HCT116 (cell line): Measurements from ENCODE around the gene SIGMAR1. TPM values are rescaled to one million over a fixed set of nuclear protein-coding genes. Genes with fewer than 3 reads are reported as not detected.

Experiments
- ATAC-seq: fragments of 200-7000 bp; cut with Tn5 transposase; 2 replicates; pipeline ENCODE4 v1.9.1; 2020; ENCODE audit warnings: mild to moderate bottlenecking, moderate library complexity
- BruUV-seq: library from RNA; stranded (reverse); fragments of 400-500 nt; replicated peaks from 2 replicates; lab custom pipeline; 2021; lab: Mats Ljungman, UMichigan
- CTCF ChIA-PET: fragments of 300-600 bp; sonication (Branson Sonifier 250); formaldehyde crosslinking; loops from one replicate; lab custom pipeline; 2021; ENCODE audit warnings: antibody characterized with exemption; lab: Charles Lee
- POLR2A ChIA-PET: fragments of 300-600, 350-600 bp; sonication (Branson Sonifier 250); formaldehyde crosslinking; loops from one replicate; lab custom pipeline; 2021; ENCODE audit warnings: antibody characterized with exemption; lab: Charles Lee
- RAD21 ChIA-PET, 2 experiments: fragments of 300-600 bp; sonication (Branson Sonifier 250); formaldehyde crosslinking; loops; one replicate each; lab custom pipeline; 2023; ENCODE audit warnings: low total read pairs in 2 of 2; ENCODE audit not compliant: uncharacterized antibody in 2 of 2, unreplicated experiment in 2 of 2, low non-redundant PET in 1 of 2; lab: Charles Lee
- DNase-seq: peaks from one replicate; pipeline ENCODE4 v3.0.0-alpha.2; 2010; ENCODE audit warnings: low read depth, low spot score
- H2AFZ ChIP-seq: fragments of 200-600 bp; shearing (Covaris generic), sonication (generic); 2 replicates; pipeline ENCODE4 v1.6.1; 2017; ENCODE audit warnings: low read depth, mixed run types, mixed read lengths, antibody characterized with exemption, low read length; ENCODE audit not compliant: poor library complexity, severe bottlenecking
- H3K27ac ChIP-seq: 2 replicates; pipeline ENCODE4 v1.5.1; 2012; ENCODE audit warnings: low read depth, low read length
- H3K27me3 ChIP-seq: fragments of 200-600 bp; sonication (generic); 2 replicates; pipeline ENCODE4 v1.6.1; 2016; ENCODE audit warnings: mixed run types, low read length, mixed read lengths; ENCODE audit not compliant: insufficient read depth
- H3K36me3 ChIP-seq, 2 experiments: fragments of 200-500 bp in 1 of 2; fragments of 200-600 bp in 1 of 2; sonication (Bioruptor generic) in 1 of 2; sonication (generic) in 1 of 2; 2 replicates each; pipeline versions ENCODE4 v1.5.1 to v1.6.1; 2014 to 2016; ENCODE audit warnings: low read length in 2 of 2, inconsistent platforms in 1 of 2, mixed read lengths in 1 of 2, mixed run types in 1 of 2; ENCODE audit not compliant: insufficient read depth in 2 of 2, control insufficient read depth in 1 of 2
- H3K4me1 ChIP-seq, 2 experiments: fragments of 200-600 bp in 1 of 2; sonication (generic) in 1 of 2; 2 replicates each; pipeline versions ENCODE4 v1.5.1 to v1.6.1; 2012 to 2017; ENCODE audit warnings: low read length in 2 of 2, inconsistent platforms in 1 of 2, mild to moderate bottlenecking in 1 of 2, mixed read lengths in 1 of 2, mixed run types in 1 of 2, moderate library complexity in 1 of 2; ENCODE audit not compliant: insufficient read depth in 2 of 2, control insufficient read depth in 1 of 2
- H3K4me2 ChIP-seq: fragments of 200-600 bp; sonication (generic); 2 replicates; pipeline ENCODE4 v1.6.1; 2017; ENCODE audit warnings: mixed run types, low read length, mixed read lengths
- H3K4me3 ChIP-seq, 2 experiments: fragments of 200-600 bp in 1 of 2; sonication (generic) in 1 of 2; replicated peaks in 1 of 2; 2 replicates each; pipeline ENCODE4 v1.5.1; 2011 to 2016; ENCODE audit warnings: low read length in 2 of 2, control low read depth in 1 of 2, low read depth in 1 of 2, mild to moderate bottlenecking in 1 of 2, mixed read lengths in 1 of 2, mixed run types in 1 of 2
- H3K79me2 ChIP-seq: fragments of 200-600 bp; sonication (generic); 2 replicates; pipeline ENCODE4 v1.6.1; 2017; ENCODE audit warnings: mild to moderate bottlenecking, mixed run types, low read length, moderate library complexity, mixed read lengths; ENCODE audit not compliant: insufficient read depth
- H3K9ac ChIP-seq: fragments of 200-600 bp; sonication (generic); 2 replicates; pipeline ENCODE4 v1.6.1; 2016; ENCODE audit warnings: low read length, mixed read lengths
- H3K9me2 ChIP-seq: fragments of 200-600 bp; sonication (generic), shearing (Covaris generic); 2 replicates; pipeline ENCODE4 v1.6.1; 2017; ENCODE audit warnings: mixed run types, mild to moderate bottlenecking, moderate library complexity; ENCODE audit not compliant: insufficient read depth
- H3K9me3 ChIP-seq, 2 experiments: fragments of 200-500 bp in 1 of 2; fragments of 200-600 bp in 1 of 2; sonication (Bioruptor generic) in 1 of 2; sonication (generic) in 1 of 2; 2 replicates each; pipeline ENCODE4 v1.6.1; 2014 to 2017; ENCODE audit warnings: low read length in 2 of 2, mixed read lengths in 2 of 2, inconsistent platforms in 1 of 2, low read depth in 1 of 2, mild to moderate bottlenecking in 1 of 2, mixed run types in 1 of 2, moderate library complexity in 1 of 2; ENCODE audit not compliant: control insufficient read depth in 1 of 2, insufficient read depth in 1 of 2
- H4K20me1 ChIP-seq: fragments of 200-600 bp; sonication (generic), shearing (Covaris generic); 2 replicates; pipeline ENCODE4 v1.6.1; 2017; ENCODE audit warnings: mixed run types, mild to moderate bottlenecking, moderate library complexity; ENCODE audit not compliant: insufficient read depth
- CBX3 ChIP-seq: IDR thresholded peaks from 2 replicates; pipeline ENCODE4 v1.6.1; 2012; ENCODE audit warnings: low read depth
- CEBPB ChIP-seq: IDR thresholded peaks from 2 replicates; pipeline ENCODE4 v1.6.1; 2012; ENCODE audit warnings: low read depth
- ELF1 ChIP-seq: IDR thresholded peaks from 2 replicates; pipeline ENCODE4 v1.6.1; 2012; ENCODE audit warnings: low read depth, borderline replicate concordance
- EZH2 ChIP-seq: fragments of 200-600 bp; sonication (generic); IDR thresholded peaks from 2 replicates; pipeline ENCODE4 v1.6.1; 2017; ENCODE audit warnings: antibody characterized with exemption, mixed run types
- FOSL1 ChIP-seq: IDR thresholded peaks from 2 replicates; pipeline ENCODE4 v1.6.1; 2012; ENCODE audit warnings: low read depth
- JUND ChIP-seq: IDR thresholded peaks from 2 replicates; pipeline ENCODE4 v1.6.1; 2012
- POLR2A ChIP-seq: IDR thresholded peaks from 2 replicates; pipeline ENCODE4 v1.7.0; 2011; ENCODE audit warnings: borderline replicate concordance; ENCODE audit not compliant: insufficient read depth, insufficient read length; ENCODE audit errors: extremely low read depth
- POLR2AphosphoS5 ChIP-seq: IDR thresholded peaks from 2 replicates; pipeline ENCODE4 v1.6.1; 2011; ENCODE audit warnings: mild to moderate bottlenecking, low read depth, low read length, moderate library complexity
- RAD21 ChIP-seq: IDR thresholded peaks from 2 replicates; pipeline ENCODE4 v1.6.1; 2012; ENCODE audit warnings: low read depth, mild to moderate bottlenecking
- SP1 ChIP-seq: IDR thresholded peaks from 2 replicates; pipeline ENCODE4 v1.6.1; 2012; ENCODE audit warnings: low read depth
- SRF ChIP-seq: IDR thresholded peaks from 2 replicates; pipeline ENCODE4 v1.6.1; 2012; ENCODE audit warnings: low read depth
- TCF7L2 ChIP-seq: IDR thresholded peaks from 2 replicates; pipeline ENCODE4 v1.7.0; 2011; ENCODE audit warnings: borderline replicate concordance, inconsistent platforms; ENCODE audit not compliant: insufficient read depth, insufficient read length; ENCODE audit errors: extremely low read depth
- ZFX ChIP-seq: fragments of 450-650 bp; IDR thresholded peaks from 2 replicates; pipeline ENCODE4 v1.6.1; 2017
- intact Hi-C: fragments of 100-400 bp; cut with micrococcal nuclease; formaldehyde crosslinking; loops from 2 replicates; pipeline ENCODE4 v1.10.0; 2022
- total RNA-seq: library from RNA; stranded (reverse); gene quantifications from one replicate; pipeline ENCODE4 v1.2.1, GENCODE V29; 2021; ENCODE audit not compliant: unreplicated experiment
- TF ChIP-seq, protein P1 (sequence below): IDR thresholded peaks from 2 replicates; pipeline ENCODE4 v1.6.1; 2012
- TF ChIP-seq, protein P2 (sequence below): IDR thresholded peaks from 2 replicates; pipeline ENCODE4 v1.6.1; 2011; ENCODE audit warnings: mild to moderate bottlenecking, low read length, moderate library complexity; ENCODE audit not compliant: insufficient replicate concordance; ENCODE audit errors: extremely low read depth
- TF ChIP-seq, protein P3 (sequence below), 3 experiments: fragments of 200-600 bp in 1 of 3; sonication (generic) in 1 of 3; IDR thresholded peaks in 2 of 3; conservative IDR thresholded peaks in 1 of 3; 2 replicates each; pipeline ENCODE4 v1.5.1; 2012 to 2017; ENCODE audit warnings: low read depth in 2 of 3, low read length in 2 of 3, antibody characterized with exemption in 1 of 3, borderline replicate concordance in 1 of 3, control low read depth in 1 of 3, mild to moderate bottlenecking in 1 of 3, mixed read lengths in 1 of 3, mixed run types in 1 of 3, moderate library complexity in 1 of 3; ENCODE audit not compliant: insufficient read depth in 1 of 3
- TF ChIP-seq, protein P4 (sequence below): IDR thresholded peaks from 2 replicates; pipeline ENCODE4 v1.6.1; 2012

The SIGMAR1 gene
- total RNA-seq, 1 experiment from 2014 or later = 109 TPM

DNA sequence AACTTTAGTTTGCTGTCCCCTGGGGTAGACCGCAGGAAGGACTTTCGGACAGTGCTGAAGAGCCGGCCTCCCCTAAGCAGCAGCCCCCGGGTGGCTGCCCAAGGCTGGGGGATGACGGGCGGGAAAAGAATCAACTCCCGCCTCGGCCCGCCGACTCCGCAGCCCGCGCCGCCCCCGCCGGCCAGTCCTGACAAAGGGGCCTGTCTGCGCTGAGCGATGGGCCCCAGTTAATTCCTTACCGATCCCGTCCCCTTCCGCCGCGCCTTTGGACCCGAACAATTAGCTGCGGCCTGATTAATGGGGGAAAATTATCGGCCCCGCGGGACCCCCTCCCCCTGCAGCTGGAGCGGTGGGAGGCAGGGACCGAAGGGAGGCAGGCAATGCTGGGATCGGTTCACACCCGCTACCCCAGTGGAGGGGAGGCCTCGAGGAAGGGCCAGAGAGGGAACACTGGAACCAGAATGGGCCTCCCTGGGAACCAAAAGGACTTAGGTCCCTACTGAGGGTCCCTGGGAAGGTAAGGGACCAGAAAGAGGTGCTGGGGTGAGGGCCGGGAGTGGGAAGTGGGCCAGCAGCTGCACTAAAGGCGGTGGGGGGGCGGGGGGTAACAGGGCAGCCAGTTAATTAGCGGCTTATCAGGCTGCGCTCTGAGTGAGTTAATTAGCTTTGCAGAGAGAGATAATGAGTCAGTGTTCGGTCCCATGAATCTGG is 13.0 kb downstream of the SIGMAR1 start:
- no TSS peak for BruUV-seq
- ChIA-PET RAD21 (no interaction called here), POLR2A (no interaction called here)
- H3K4me2 ChIP-seq = no peak overlapping the region
- no peak for ATAC-seq
- no peak for DNase-seq
- H3K4me3 ChIP-seq = no peak overlapping the region
- no peak overlapping the region for H3K9ac ChIP-seq
- TF ChIP-seq SRF (no peak), POLR2A (no peak), FOSL1 (no peak), SP1 (no peak), CBX3 (no peak), JUND (no peak), TCF7L2 (no peak), ZFX (no peak), ELF1 (no peak), CEBPB (no peak), EZH2 (no peak), POLR2AphosphoS5 (no peak), RAD21 (no peak)
- TF ChIP-seq, protein P1, sequence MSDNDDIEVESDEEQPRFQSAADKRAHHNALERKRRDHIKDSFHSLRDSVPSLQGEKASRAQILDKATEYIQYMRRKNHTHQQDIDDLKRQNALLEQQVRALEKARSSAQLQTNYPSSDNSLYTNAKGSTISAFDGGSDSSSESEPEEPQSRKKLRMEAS = no peak
- TF ChIP-seq, protein P2, sequence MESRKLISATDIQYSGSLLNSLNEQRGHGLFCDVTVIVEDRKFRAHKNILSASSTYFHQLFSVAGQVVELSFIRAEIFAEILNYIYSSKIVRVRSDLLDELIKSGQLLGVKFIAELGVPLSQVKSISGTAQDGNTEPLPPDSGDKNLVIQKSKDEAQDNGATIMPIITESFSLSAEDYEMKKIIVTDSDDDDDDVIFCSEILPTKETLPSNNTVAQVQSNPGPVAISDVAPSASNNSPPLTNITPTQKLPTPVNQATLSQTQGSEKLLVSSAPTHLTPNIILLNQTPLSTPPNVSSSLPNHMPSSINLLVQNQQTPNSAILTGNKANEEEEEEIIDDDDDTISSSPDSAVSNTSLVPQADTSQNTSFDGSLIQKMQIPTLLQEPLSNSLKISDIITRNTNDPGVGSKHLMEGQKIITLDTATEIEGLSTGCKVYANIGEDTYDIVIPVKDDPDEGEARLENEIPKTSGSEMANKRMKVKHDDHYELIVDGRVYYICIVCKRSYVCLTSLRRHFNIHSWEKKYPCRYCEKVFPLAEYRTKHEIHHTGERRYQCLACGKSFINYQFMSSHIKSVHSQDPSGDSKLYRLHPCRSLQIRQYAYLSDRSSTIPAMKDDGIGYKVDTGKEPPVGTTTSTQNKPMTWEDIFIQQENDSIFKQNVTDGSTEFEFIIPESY = no peak
- TF ChIP-seq, protein P3, sequence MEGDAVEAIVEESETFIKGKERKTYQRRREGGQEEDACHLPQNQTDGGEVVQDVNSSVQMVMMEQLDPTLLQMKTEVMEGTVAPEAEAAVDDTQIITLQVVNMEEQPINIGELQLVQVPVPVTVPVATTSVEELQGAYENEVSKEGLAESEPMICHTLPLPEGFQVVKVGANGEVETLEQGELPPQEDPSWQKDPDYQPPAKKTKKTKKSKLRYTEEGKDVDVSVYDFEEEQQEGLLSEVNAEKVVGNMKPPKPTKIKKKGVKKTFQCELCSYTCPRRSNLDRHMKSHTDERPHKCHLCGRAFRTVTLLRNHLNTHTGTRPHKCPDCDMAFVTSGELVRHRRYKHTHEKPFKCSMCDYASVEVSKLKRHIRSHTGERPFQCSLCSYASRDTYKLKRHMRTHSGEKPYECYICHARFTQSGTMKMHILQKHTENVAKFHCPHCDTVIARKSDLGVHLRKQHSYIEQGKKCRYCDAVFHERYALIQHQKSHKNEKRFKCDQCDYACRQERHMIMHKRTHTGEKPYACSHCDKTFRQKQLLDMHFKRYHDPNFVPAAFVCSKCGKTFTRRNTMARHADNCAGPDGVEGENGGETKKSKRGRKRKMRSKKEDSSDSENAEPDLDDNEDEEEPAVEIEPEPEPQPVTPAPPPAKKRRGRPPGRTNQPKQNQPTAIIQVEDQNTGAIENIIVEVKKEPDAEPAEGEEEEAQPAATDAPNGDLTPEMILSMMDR (IDR thresholded peaks at IDR 0.05 in 2 of 3, conservative IDR thresholded peaks at IDR 0.05 in 1 of 3; ENCODE audit: borderline replicate concordance in 1 of 3, insufficient read depth in 1 of 3, low read depth in 2 of 3, low read length in 2 of 3) = no peak
- TF ChIP-seq, protein P4, sequence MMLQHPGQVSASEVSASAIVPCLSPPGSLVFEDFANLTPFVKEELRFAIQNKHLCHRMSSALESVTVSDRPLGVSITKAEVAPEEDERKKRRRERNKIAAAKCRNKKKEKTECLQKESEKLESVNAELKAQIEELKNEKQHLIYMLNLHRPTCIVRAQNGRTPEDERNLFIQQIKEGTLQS = no peak
- TF ChIP-seq, all 23 proteins: peak for 0
- H3K79me2 ChIP-seq = 0 out of 2 replicates have a peak, but pooled peaks cover 3% of the 10 kb centered on the region
- H4K20me1 ChIP-seq = no peaks in the 10 kb centered on the region
- peaks cover 7 to 19% of the 10 kb centered on the region in 2 experiments for H3K4me1 ChIP-seq
- H3K27me3 ChIP-seq = peaks cover 8% of the 10 kb centered on the region; the same call in 1 of the 2 replicates
- CTCF ChIA-PET = no interaction called here
- intact Hi-C loops = no loop called here
- H3K27ac ChIP-seq = no peak overlapping the region
- no peaks in the 10 kb centered on the region for H3K9me3 ChIP-seq
- H2AFZ ChIP-seq = no peak overlapping the region
- H3K36me3 ChIP-seq = no peaks in the 10 kb centered on the region
- H3K9me2 ChIP-seq = no peaks in the 10 kb centered on the region
